Epidermal melanocyte (primary cell): ENCODE measurements around the gene CCBE1.
"Not testable (repeated sequence)": the region's sequence is repeated elsewhere in the genome, so short reads cannot be mapped to it uniquely, and the experiment has no call there.

ENCODE experiments used
- DNase-seq: peaks from one replicate; pipeline ENCODE4 v3.0.0; 2011; ENCODE audit warnings: low spot score; ENCODE audit not compliant: insufficient read length

CCBE1 gene

DNA sequence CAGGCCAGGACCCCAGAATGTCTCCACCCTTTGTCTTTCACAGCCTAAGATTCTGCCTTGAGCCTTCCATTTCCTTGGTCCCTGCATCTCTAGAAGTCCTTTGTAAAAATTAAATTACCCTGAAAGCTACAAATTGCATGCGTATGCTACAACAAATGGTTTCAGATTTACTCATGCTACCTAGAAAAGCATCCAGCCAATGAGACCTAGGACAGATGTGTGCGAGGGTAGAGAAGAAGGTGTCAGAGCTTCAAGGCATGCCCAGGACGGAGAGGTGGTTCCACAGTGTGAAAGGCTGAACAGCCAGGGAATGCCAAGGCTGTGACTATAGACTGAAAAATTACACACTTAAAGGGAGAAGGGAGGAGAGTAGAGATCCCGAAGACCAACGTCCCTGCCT, 40.2 kb downstream of the CCBE1 start:
- no peak for DNase-seq

DNA sequence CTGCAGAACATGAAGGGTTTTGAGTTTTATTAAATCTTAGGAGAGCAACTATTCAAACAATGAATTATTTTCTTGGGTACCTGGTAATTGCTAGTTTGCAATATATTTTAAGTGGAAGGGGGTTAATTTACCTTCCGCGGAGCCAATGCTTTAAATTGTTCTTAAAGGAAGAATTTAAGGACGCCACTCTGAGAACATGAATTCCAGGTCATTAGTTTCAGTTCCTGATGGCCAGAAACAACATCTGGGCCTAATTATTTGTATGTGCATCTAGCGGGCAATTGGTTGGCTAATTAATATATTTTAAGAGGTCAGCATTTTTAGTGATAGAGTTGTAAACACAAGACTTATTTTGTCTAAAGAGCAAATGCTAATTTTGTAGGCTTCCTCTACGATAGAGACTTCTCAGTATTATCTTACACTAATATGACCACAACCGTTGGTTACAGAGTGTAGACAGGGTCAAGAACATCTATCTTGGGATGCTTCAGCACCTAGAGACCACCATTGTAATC, 40.8 kb downstream of the CCBE1 start:
- DNase-seq: no peak

DNA sequence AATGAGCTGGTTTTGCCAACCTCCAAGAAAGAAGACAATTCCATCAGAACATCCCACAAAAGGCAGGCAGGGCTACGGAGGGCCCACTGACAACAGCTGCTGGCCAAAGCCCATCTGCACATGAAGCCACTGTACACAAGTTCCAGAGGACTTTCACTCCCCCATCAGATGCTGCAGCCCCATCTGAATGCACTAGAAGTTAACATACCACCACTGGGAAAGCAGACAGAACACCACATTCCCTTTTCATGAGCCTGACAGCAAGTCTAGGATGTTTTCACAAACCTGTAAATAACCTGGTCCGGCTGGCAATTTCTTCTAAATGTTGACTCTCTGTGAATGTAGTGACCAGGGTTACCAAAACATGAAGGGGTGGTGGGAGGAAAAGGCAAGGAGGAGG, 41.5 kb downstream of the CCBE1 start:
- DNase-seq: no peak

DNA sequence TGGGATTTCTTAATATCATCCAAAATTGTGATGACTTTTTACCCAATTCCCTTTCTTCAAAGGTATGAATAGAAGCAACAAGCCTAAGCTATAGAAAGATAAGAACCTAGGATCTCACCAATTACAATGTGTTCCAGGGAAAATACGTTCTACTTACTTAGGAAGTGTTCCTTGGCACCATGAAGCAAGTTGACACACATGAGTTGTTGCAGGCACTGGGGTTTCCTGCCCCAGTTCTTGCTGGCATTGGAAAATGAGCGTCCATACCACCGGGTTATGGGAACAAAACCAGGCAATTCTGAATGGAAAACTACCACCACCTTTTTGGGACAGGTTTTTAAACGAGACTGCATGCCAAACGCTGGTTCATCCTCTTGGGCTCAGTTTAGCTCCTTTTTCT, 46.2 kb downstream of the CCBE1 start:
- no peak for DNase-seq

DNA sequence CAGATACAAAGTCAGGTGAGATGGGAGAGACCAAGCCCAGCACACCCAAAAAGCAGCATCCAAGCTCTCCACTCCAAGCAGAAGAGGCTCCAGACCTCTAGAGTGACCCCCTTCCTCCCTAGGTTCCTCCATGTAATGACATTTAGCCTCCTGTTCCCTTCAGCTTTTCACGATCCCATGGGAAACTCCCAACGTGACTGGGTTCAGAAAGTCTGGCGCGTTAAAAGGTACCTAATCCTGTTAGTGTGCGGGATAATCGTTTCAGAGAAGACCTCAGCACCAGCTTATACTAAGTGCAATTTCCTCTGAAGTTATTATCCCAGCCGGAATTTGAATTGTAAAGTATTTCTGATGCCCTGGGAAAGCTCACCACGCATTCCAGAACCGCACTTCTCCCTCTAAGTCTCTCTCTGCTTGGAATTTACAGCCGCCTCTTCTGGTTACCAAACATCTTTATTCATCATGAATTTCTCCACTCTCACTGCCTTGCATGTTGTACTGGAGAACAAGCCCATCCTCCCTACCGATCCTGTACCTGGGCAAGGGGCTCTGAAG, 46.9 kb downstream of the CCBE1 start:
- DNase-seq: no peak

DNA sequence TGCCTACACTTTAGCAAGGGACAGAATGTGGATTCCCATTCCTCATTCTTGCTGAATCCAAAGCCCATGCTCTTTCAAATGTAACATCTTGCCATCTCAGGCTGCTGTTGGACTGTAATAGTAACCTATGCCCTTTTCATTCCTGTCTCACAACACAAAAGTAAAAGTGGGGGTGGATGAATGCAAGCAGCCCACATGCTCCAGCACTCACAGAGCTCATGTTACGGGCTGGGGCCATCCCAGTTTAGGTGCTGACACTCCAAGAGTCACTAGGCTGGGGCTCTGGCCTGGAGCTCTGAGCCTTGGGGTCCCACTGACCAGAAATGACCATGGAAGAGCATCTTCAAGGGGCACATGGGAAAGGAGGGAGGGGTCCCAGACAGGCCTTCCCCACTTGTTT, 47.6 kb downstream of the CCBE1 start:
- no peak for DNase-seq

DNA sequence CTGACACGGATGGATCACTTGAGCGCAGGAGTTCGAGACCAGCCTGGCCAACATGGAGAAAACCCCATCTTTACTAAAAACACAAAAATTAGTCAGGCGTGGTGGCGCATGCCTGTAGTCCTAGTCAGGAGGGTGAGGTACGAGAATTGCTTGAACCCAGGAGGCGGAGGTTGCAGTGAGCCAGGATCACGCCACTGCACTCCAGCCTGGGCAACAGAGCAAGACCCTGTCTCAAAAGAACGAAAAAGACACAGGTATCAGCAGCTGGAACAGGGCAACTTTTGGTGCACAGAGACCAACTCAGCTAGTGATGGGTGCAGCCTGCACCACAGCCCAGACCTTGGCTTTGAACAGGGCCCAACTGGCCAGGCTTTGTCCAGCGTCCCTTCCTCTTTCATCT, 48.8 kb downstream of the CCBE1 start:
- not testable (repeated sequence) for DNase-seq

DNA sequence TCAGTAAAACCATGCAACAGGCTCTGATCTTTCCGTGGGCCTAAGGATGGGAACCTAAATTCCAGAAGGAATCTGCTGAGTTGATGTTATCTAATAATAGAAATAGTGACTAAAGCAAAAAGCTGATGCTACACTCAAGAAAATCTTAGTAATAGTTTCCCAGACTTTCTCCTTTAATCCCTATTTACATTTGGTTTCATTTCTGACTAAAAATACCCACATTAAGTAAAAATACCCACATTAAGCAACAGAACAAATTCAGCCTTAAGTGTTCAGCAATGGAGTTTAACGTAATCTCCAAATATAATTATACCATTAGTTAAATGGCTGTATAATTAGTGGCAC, 50.3 kb downstream of the CCBE1 start:
- DNase-seq: no peak

DNA sequence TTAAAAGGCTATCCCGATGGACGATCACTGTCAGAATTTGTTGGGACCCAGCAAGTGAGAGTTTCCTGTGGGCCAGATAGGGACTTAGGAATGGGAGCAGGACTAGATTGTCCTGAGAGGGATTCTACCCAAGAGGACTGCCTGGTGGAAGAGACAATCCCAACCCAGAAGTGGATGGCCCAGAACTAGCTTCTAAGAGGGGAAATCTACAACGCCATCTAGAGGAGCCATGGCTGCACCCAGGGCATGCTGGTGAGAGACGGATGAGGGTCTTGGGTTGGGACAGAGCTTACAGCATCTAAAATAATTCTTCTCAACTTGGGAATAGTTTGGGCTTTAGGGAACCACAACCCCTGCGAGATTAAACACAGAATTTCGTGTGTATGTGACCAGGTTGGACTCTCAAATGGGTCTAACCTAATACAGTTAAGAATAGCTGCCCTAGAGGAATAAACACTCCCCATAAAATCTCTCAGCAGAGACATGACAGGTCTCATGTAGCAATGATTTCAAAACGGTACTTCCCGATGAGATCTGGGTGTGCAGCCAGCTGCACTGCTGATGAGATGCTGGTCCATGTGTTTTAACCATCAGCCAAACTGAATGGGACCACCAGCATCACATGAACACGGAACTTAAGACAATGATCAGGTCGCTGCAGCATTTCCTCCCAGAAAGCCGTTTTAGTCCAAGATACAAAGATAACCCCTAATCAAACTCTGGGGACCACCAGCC, 50.8 kb downstream of the CCBE1 start:
- no peak for DNase-seq

DNA sequence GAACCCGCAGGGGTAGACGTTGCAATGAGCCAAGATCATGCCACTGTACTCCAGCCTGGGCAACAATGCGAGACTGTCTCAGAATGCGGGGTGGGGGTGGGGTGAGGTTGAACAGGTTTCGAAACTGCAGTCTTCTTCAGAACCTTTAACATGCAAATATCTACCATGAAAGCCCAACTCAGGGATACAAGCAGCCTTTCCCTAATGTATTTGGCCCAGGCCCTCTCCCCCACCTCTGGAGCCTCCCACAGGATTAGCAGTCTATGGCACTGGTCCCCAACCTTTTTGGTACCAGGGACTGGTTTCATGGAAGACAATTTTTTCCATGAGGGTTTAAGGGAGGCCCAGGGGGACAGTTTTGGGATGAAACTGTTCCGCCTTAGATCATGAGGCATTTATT, 53.5 kb downstream of the CCBE1 start:
- no peak for DNase-seq

DNA sequence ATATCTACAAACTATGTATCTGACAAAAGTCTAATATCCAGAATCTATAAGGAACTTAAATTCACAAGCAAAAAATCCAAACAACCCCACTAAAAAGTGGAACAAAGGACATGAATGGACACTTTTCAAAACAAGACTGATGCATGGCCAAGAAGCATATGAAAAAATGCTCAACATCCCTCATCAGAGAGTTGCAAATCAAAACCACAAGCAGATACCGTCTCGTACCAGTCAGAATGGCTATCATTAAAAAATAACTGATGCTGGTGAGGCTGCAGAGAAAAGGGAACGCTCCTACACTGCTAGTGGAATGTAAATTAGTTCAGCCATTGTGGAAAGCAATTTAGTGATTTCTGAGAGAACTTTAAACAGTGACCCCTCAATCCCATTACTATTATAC, 56.5 kb downstream of the CCBE1 start:
- DNase-seq: no peak

DNA sequence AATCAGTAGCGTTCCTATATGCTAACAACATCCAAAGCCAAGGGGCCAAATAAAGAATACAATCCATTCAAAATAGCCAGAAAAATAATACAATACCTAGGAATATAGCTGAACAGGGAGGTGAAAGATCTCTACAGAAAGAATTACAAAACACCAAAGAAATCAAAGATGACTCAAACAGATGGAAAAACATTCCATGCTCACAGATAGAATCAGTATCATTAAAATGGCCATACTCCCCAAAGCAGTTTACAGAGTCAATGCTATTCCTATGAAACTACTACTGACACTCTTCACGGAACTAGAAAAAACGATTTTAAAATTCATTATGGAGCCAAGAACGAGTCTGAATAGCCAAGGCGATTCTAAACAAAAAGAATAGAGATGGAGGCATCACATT, 57.4 kb downstream of the CCBE1 start:
- no peak for DNase-seq

DNA sequence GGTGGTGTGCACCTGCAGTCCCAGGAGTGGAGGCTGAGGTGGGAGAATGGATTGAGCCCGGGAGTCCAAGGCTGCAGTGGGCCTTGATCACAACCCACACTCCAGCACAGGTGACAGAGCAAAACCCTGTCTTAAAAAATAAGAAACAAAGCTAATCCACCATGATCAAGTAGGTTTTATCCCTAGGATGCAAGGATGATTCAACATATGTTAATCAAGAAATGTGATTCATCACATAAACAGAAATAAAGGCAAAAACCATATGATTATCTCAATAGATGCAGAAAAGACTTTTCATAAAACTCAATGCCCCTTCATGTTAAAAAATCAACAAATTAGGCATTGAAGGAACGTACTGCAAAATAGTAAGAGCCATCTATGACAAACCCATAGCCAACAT, 58.1 kb downstream of the CCBE1 start:
- no peak for DNase-seq

DNA sequence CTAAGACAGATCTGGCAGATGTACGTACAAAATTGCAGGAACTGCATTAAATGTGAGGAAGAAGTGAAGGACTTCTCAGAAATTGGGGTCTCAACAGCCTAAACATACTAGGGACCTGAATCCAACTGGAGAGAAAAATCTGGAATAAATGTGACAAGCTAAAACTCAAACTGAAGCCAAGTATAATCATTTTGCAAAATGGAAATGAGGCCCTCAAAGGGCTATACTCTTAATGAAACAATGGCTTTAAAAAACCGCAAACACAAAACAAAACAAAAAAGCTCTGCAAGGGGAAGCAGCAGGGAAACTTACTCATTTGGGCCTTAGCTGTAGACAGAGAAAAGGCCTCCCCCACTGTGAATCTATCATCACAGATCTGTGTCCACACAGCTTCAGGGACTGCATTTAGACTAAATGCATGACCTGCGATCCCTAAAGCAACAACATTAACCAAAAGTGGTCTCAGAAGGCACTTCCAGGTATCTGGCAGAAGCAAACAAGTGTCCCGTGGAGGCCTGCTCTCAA, 63.2 kb downstream of the CCBE1 start:
- DNase-seq: no peak

DNA sequence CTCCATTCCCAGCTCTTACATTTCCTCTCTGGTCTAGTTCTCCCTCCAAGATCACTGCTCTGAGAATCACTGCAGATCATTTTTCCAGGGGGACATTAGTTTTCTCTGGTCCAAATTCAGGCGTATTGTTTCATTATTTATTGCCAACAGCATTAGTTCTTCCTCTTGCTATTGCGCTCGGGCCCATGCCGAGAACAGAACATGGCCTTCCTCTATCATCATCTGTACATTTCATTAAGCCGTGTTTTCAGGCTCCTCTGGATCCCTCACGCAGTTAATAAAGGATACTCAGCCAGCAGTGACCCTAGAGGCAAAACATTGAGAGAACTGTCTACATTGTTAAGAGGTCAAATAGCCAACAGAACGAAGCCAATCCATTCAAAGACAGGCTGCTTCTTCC, 63.9 kb downstream of the CCBE1 start:
- DNase-seq: no peak

DNA sequence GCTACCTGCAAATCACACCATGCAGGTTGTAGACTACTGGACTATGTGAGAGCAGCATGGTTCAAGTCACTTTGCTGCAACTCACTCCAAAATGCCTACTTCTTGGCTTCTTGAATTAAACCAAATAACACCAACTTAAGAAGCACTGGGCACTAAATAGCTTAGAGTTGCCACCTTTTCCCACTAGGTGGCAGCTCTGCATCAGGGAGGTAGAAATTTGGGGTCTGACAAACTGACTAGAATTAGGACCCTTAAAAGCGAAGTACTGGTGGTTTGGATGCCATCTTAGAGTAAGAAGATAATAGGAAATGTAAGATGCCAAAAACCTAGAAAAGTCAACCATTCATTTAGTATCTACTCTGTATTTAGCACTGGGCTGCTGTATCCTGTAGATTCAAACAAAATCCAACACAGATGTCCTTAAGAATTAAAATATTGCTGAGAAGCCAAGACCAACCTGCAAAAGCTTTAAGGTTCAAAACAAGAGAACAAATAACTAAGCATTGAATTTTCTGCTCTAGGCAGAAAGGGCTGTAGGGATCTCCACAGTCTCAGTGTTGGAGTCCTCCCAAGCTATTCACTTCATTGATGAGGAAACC, 65.5 kb downstream of the CCBE1 start:
- no peak for DNase-seq

DNA sequence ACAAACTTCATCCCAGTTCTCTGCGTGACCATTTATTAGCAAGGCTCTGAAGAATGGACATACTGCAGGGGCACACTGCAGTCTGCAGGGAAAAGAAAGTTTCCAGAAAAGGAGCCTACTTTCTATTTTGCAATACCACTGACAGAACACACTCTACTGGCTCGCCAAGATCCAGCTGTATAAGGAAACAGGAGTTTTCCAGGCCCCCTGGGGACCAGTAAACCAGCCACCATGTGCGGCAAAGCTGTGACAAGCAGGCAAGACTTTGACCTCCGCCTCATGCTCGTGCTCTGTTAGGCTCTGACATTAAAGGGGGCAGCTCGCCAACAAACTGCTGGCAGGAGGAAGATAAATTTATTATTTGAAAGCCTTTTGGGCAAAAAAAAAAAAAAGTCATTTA, 67.3 kb downstream of the CCBE1 start:
- DNase-seq: peak; percentile 50

DNA sequence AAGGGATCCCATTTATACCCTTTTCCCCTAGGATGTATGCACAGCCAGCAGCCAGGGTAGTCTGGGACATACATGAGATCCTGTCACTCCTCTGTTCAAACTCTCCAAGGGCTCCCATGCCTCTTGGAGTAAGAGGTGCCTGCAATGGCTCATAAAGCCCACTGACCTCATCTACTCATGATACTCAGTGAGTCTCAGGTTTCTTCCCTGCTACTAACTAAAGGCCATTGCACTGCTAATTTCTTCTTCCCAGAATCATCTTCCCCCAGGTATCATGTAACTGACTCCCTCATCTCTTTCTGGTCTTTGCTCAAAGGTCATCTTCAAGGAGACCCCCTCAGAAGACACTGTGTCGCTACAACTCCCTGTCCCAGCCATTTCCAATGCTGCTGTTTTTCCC, 68.2 kb downstream of the CCBE1 start:
- DNase-seq: no peak

DNA sequence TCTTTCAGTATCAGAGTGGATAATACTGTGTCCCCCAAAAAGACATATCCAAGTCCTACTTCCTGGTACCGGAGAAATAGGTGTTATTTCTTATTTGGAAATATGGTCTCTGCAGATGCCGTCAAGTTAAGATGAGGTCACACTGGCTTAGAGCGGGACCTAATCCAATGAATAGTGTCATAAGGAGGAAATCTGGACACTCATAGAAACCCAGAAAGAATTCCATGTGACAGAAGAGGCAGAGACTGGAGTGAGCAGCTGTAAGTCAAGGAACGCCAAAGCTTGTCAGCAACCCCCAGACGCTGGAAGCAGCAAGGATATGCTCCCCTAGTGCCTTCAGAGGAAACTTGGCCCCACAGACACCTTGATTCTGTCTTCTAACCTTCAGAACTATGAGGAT, 69.8 kb downstream of the CCBE1 start:
- no peak for DNase-seq

DNA sequence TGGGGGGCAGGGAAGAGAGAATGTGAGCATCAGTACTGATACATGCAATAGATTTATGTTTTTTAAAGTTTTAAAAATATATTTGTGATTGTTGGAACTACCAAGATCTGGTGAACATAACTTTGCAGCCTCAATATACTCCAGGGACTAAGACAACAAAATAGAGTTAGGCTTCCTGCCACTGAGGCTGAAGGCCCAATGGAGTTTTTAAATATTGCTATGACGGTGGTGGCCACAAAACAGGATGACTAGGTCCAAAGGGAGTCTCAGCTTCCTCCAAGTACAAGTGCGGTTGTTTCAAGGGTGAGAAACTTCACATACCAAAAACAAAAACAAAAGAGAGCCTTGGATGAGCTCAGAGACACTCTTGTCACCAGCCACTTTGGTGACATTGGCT, 72.9 kb downstream of the CCBE1 start:
- DNase-seq: no peak

DNA sequence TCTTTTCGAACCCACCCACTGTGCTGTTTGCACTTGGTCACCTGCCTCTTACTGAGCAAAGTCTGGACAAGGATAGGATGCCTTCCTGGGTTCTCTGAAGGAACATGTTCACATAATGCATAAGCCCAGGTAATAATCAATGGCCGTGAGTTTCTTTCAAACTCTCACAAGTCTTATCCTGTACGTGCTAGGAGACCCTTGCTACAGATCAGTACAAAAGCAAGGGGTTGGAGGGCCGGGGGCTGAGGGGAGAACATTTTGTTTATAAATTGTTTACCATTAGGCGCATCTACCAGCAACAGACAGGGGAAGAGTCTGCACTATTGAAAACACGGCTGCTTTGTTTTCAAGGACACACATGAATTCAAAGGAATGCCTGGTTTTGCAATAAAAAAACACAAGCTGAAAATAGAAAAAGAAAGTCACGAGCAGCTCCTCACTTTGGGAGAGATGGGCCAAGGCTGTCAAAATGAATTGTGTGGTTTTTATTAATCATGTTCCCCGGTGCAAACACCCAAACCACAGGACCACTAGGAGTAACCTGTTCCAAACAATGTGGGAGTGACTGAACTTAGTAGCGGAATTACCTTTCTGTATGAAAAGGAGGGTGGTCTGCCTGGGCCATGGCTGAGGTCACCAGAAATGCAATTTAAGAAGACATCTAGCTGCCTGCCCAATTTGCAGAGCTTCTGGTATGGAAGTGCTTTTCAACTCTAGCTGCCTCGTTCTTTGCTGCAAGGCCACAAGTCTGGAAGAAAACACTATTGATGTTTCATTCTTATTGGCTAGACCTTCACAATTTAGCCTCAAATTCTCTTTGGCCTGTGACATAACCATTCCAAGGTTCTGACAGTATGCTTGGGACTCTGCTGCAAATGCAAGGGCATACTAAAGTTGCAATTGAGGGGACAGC, 73.5 kb downstream of the CCBE1 start:
- DNase-seq: peak; percentile 45

DNA sequence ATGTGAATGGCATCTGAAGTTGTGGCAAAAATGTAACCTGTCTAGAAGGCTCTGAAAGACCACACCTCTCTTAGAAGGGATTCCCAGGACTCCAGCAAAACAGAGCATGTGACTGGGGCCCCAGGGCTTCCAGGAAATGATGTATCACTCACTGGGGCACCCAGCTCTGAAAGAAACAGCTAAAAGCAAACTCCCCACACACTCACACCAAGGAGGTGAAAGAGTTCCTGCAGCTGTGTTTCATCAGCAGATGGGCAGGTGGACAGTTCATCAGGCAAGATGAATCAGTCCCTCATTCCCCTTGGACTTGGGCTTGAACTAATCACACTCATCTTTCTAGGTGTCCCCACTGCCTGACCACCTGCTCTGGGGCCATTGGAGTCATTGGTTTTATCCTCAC, 76.2 kb downstream of the CCBE1 start:
- no peak for DNase-seq
